IPS DF 4.7 (cell line): ENCODE results near the gene ECI2.
"Not testable (repeated sequence)": the region's sequence is repeated elsewhere in the genome, so short reads cannot be mapped to it uniquely, and the experiment has no call there.

ENCODE experiments used
- DNase-seq: peaks from one replicate; pipeline ENCODE4 v3.0.0-alpha.2; 2013; ENCODE audit warnings: low spot score; ENCODE audit errors: extremely low read depth

ECI2 gene

GRCh38 chr6:4102687-4103244 lies 32.6 kb downstream of the ECI2 start:
- no peak for DNase-seq

GRCh38 chr6:4101298-4101697 lies 34.1 kb downstream of the ECI2 start:
- DNase-seq, result no peak

GRCh38 chr6:4100655-4101054 lies 34.7 kb downstream of the ECI2 start:
- DNase-seq, result no peak

- no peak for DNase-seq
Observed at GRCh38 chr6:4093288-4093687, 42.1 kb downstream of the ECI2 start.

- DNase-seq, result no peak
Observed at GRCh38 chr6:4091941-4092340, 43.4 kb downstream of the ECI2 start.

GRCh38 chr6:4090043-4090442 lies 45.3 kb downstream of the ECI2 start:
- not testable (repeated sequence) for DNase-seq

- DNase-seq, result no peak
Observed at GRCh38 chr6:4088704-4089103, 46.7 kb downstream of the ECI2 start.

- no peak for DNase-seq
Observed at GRCh38 chr6:4085332-4085700, 50.1 kb downstream of the ECI2 start.

- DNase-seq, result no peak
Observed at GRCh38 chr6:4084444-4085331, 50.7 kb downstream of the ECI2 start.

GRCh38 chr6:4078691-4079471 lies 56.5 kb downstream of the ECI2 start, which contains the start of gene FAM217A:
Gene FAM217A, minus strand, starts transcription at chr6:4079137. Its CDS starts 1,723 bp downstream, at chr6:4077414.
- DNase-seq, result no peak

- no peak for DNase-seq
Observed at GRCh38 chr6:4074478-4075235, 60.7 kb downstream of the ECI2 start.

- no peak for DNase-seq
Observed at GRCh38 chr6:4071330-4071729, 64.0 kb downstream of the ECI2 start.

GRCh38 chr6:4069199-4069598 lies 66.2 kb downstream of the ECI2 start:
- DNase-seq, result no peak

GRCh38 chr6:4067673-4068072 lies 67.7 kb downstream of the ECI2 start:
- DNase-seq, result no peak

- no peak for DNase-seq
Observed at GRCh38 chr6:4066029-4066755, 69.2 kb downstream of the ECI2 start.
